Left lung (tissue), 8 donors: ENCODE data around the gene ZDHHC18. TPM values are rescaled to one million over a fixed set of nuclear protein-coding genes. Genes with fewer than 3 reads are reported as not detected.

Experiments
- polyA plus RNA-seq, 6 donors: library from polyadenylated mRNA; unstranded; fragments of 120-200 nt; gene quantifications; one replicate each; pipeline ENCODE4 v1.2.1, GENCODE V29; 2013; ENCODE audit not compliant: insufficient read length in 6 of 6
- total RNA-seq, 2 donors: library from RNA; stranded (reverse); fragmentation: NEBNext Ultra II Directional; extraction: Animal tissue kit (Norgen Biotek cat#: 25700); gene quantifications; one replicate each; pipeline ENCODE4 v1.2.1, GENCODE V29; 2021
- donor health status: DM: no; HTN: yes; CAD: no.
- donor health status: DM: no; HTN: no; CAD: no.

The ZDHHC18 gene
- total and polyA plus RNA-seq, 8 donors, result 21.2 to 33.4 (median 24.2) TPM

Other genes starting within 250 kb of the ZDHHC18 start
- 10 to 100 TPM; 65.5 to 71.4 TPM for gene ARID1A, start 130.7 kb upstream of the ZDHHC18 start, total RNA-seq
- 100 to 1,000 TPM in 3 of 6 donors, 10 to 100 TPM in 3; 94.5 to 106 (median 100) TPM for gene ARID1A, start 130.7 kb upstream of the ZDHHC18 start, polyA plus RNA-seq
- gene PIGV, start 38.7 kb upstream of the ZDHHC18 start, total RNA-seq, result 10 to 100 TPM; 15.4 to 16.9 TPM
- gene PIGV, start 38.7 kb upstream of the ZDHHC18 start, polyA plus RNA-seq, result 10 to 100 TPM; 14.5 to 18.0 (median 16.0) TPM
- 100 to 1,000 TPM; 130 to 192 TPM for gene SFN, start 36.5 kb downstream of the ZDHHC18 start, total RNA-seq
- gene SFN, start 36.5 kb downstream of the ZDHHC18 start, polyA plus RNA-seq, result 1 to 10 TPM in 1 of 6 donors, under 1 TPM in 5; 0.49 to 1.0 (median 0.64) TPM
- gene GPN2, start 63.6 kb downstream of the ZDHHC18 start, total RNA-seq, result 10 to 100 TPM; 23.5 to 25.1 TPM
- 10 to 100 TPM; 27.7 to 34.1 (median 31.6) TPM for gene GPN2, start 63.6 kb downstream of the ZDHHC18 start, polyA plus RNA-seq
- gene GPATCH3, start 73.8 kb downstream of the ZDHHC18 start, total RNA-seq, result 10 to 100 TPM; 16.2 to 16.3 TPM
- gene GPATCH3, start 73.8 kb downstream of the ZDHHC18 start, polyA plus RNA-seq, result 10 to 100 TPM in 5 of 6 donors, 1 to 10 TPM in 1; 10.0 to 17.1 (median 13.1) TPM
- gene NR0B2, start 87.3 kb downstream of the ZDHHC18 start, total RNA-seq, result 1 to 10 TPM; 1.2 to 7.8 TPM
- gene NR0B2, start 87.3 kb downstream of the ZDHHC18 start, polyA plus RNA-seq, result 1 to 10 TPM; 2.4 to 5.4 (median 3.8) TPM
- gene NUDC, start 95.1 kb downstream of the ZDHHC18 start, total RNA-seq, result 10 to 100 TPM; 56.2 to 65.8 TPM
- 10 to 100 TPM; 66.5 to 94.6 (median 73.4) TPM for gene NUDC, start 95.1 kb downstream of the ZDHHC18 start, polyA plus RNA-seq
- 10 to 100 TPM in 1 of 2 donors, 1 to 10 TPM in 1; 8.6 to 12.1 TPM for gene KDF1, start 133.8 kb downstream of the ZDHHC18 start, total RNA-seq
- 1 to 10 TPM; 6.7 to 8.0 (median 7.8) TPM for gene KDF1, start 133.8 kb downstream of the ZDHHC18 start, polyA plus RNA-seq
- gene TRNP1, start 167.0 kb downstream of the ZDHHC18 start, total RNA-seq, result 10 to 100 TPM; 23.4 to 27.7 TPM
- 1 to 10 TPM; 1.6 to 3.5 (median 2.8) TPM for gene TRNP1, start 167.0 kb downstream of the ZDHHC18 start, polyA plus RNA-seq
- 10 to 100 TPM; 22.9 to 27.3 TPM for gene TENT5B, start 186.2 kb downstream of the ZDHHC18 start, total RNA-seq
- 1 to 10 TPM; 1.5 to 2.7 (median 2.0) TPM for gene TENT5B, start 186.2 kb downstream of the ZDHHC18 start, polyA plus RNA-seq